OCI-LY7 (cell line): ENCODE measurements around the gene MED15. TPM values are rescaled to one million over a fixed set of nuclear protein-coding genes. Genes with fewer than 3 reads are reported as not detected.

ENCODE experiments used
- BruUV-seq: library from RNA; stranded (reverse); fragments of 400-500 nt; replicated peaks from 2 replicates; lab custom pipeline; 2021; lab: Mats Ljungman, UMichigan
- CTCF ChIA-PET: fragments of 300-600 bp; sonication (Branson Sonifier 250); formaldehyde crosslinking; loops from one replicate; lab custom pipeline; 2022; ENCODE audit warnings: antibody characterized with exemption; ENCODE audit not compliant: unreplicated experiment; lab: Charles Lee
- POLR2A ChIA-PET: fragments of 300-600 bp; sonication (Branson Sonifier 250); formaldehyde crosslinking; loops from one replicate; lab custom pipeline; 2022; ENCODE audit warnings: antibody characterized with exemption; lab: Charles Lee
- DNase-seq: peaks from one replicate; pipeline ENCODE4 v3.0.0-alpha.2; 2015; ENCODE audit warnings: low spot score
- H2AFZ ChIP-seq: fragments of 200-600 bp; sonication (generic), shearing (Covaris generic); 2 replicates; pipeline ENCODE4 v1.6.1; 2014; ENCODE audit warnings: mild to moderate bottlenecking, antibody characterized with exemption, low read length, moderate library complexity
- H3K27ac ChIP-seq: fragments of 200-600 bp; sonication (generic); 2 replicates; pipeline ENCODE4 v1.5.1; 2014; ENCODE audit warnings: mixed run types, low read depth, mild to moderate bottlenecking, moderate library complexity, low read length, inconsistent platforms; ENCODE audit not compliant: poor library complexity, severe bottlenecking
- H3K36me3 ChIP-seq: fragments of 200-600 bp; sonication (generic); 2 replicates; pipeline ENCODE4 v1.6.1; 2014; ENCODE audit warnings: mild to moderate bottlenecking, antibody characterized with exemption, low read length, moderate library complexity, mixed read lengths; ENCODE audit not compliant: insufficient read depth
- H3K4me1 ChIP-seq: fragments of 200-600 bp; sonication (generic); 2 replicates; pipeline ENCODE4 v1.5.1; 2014; ENCODE audit warnings: mild to moderate bottlenecking, low read length; ENCODE audit not compliant: insufficient read depth, poor library complexity, severe bottlenecking
- H3K4me2 ChIP-seq: fragments of 200-600 bp; sonication (generic); 2 replicates; pipeline ENCODE4 v1.6.1; 2014; ENCODE audit warnings: mild to moderate bottlenecking, low read length
- H3K4me3 ChIP-seq: fragments of 200-600 bp; sonication (generic); 2 replicates; pipeline ENCODE4 v1.5.1; 2014; ENCODE audit warnings: mild to moderate bottlenecking, low read depth, low read length; ENCODE audit not compliant: poor library complexity, severe bottlenecking
- H3K79me2 ChIP-seq: fragments of 200-600 bp; sonication (generic); 2 replicates; pipeline ENCODE4 v1.6.1; 2016; ENCODE audit warnings: low read depth, mild to moderate bottlenecking, low read length, moderate library complexity, mixed read lengths; ENCODE audit not compliant: insufficient read depth
- H3K9me2 ChIP-seq: fragments of 200-600 bp; sonication (generic); 2 replicates; pipeline ENCODE4 v1.6.1; 2016; ENCODE audit warnings: mild to moderate bottlenecking, low read length, mixed read lengths; ENCODE audit not compliant: insufficient read depth
- H3K9me3 ChIP-seq: fragments of 200-600 bp; sonication (generic); 2 replicates; pipeline ENCODE4 v1.6.1; 2014; ENCODE audit warnings: mild to moderate bottlenecking, mixed run types, low read length, mixed read lengths
- H4K20me1 ChIP-seq: fragments of 200-600 bp; sonication (generic); 2 replicates; pipeline ENCODE4 v1.6.1; 2014; ENCODE audit warnings: mild to moderate bottlenecking, antibody characterized with exemption, low read length, moderate library complexity, mixed read lengths; ENCODE audit not compliant: insufficient read depth
- EZH2phosphoT487 ChIP-seq: fragments of 200-600 bp; sonication (generic); IDR thresholded peaks from 2 replicates; pipeline ENCODE4 v1.6.1; 2018; ENCODE audit warnings: low read depth, borderline replicate concordance, mild to moderate bottlenecking, mixed run types, antibody characterized with exemption, low read length, moderate library complexity, mixed read lengths
- intact Hi-C: fragments of 100-400 bp; cut with micrococcal nuclease; formaldehyde crosslinking; loops from one replicate; pipeline ENCODE4 v1.10.0; 2022; ENCODE audit not compliant: unreplicated experiment
- total RNA-seq, 2 experiments: library from RNA; depleted of rRNA in 1 of 2; stranded (reverse); fragments of >200 nt in 1 of 2; shearing (Covaris generic) in 1 of 2; gene quantifications; 2 replicates each; pipeline ENCODE4 v1.2.3, GENCODE V29; 2014 to 2022
- TF ChIP-seq, protein P1 (sequence below): fragments of 200-600 bp; sonication (generic); conservative IDR thresholded peaks from 2 replicates; pipeline ENCODE4 v1.5.1; 2014; ENCODE audit warnings: mild to moderate bottlenecking, antibody characterized with exemption, low read length, moderate library complexity, mixed read lengths

Gene MED15
- total RNA-seq, 2 experiments from 2014 or later: 28.7 to 79.2 TPM

DNA sequence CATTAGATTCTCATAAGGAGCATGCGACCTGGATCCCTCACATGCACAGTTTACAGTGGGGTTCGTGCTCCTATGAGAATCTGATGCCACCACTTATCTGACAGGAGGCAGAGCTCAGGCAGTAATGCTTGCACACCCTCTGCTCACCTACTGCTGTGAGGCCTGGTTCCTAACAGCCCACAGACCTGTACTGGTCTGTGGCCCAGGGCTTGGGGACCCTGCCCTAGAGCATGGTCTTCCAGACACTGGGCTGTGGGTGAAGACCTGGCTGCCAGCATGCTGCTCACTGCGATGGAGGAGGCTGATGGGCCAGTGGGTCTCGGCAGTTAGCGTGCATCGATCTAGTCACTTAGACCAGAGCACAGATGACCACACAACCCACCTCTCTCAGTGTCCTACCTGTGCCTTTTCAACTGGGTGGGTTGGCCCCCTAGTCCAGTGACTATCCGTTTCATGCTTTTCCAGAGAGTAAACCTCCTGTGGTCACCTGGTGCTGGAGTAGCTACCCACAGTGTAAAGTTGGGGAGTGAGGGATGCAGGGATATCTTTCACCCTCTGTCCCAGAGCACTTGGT is 21.1 kb downstream of the MED15 start:
- Histone ChIP-seq H2AFZ (no peak overlapping the region), H3K79me2 (peaks cover 28% of the 10 kb centered on the region; the same call in 1 of the 2 replicates), H3K27ac (no peak overlapping the region), H3K9me3 (no peaks in the 10 kb centered on the region), H3K4me2 (no peak overlapping the region), H3K9me2 (no peaks in the 10 kb centered on the region), H4K20me1 (0 out of 2 replicates have a peak, but pooled peaks cover 4% of the 10 kb centered on the region), H3K36me3 (peaks cover 57% of the 10 kb centered on the region), H3K4me1 (peaks cover 8% of the 10 kb centered on the region), H3K4me3 (no peak overlapping the region)
- ChIA-PET CTCF (no interaction called here), POLR2A (no interaction called here)
- no TSS peak for BruUV-seq
- intact Hi-C loops: no loop called here
- no peak for DNase-seq
- TF ChIP-seq, protein P1, sequence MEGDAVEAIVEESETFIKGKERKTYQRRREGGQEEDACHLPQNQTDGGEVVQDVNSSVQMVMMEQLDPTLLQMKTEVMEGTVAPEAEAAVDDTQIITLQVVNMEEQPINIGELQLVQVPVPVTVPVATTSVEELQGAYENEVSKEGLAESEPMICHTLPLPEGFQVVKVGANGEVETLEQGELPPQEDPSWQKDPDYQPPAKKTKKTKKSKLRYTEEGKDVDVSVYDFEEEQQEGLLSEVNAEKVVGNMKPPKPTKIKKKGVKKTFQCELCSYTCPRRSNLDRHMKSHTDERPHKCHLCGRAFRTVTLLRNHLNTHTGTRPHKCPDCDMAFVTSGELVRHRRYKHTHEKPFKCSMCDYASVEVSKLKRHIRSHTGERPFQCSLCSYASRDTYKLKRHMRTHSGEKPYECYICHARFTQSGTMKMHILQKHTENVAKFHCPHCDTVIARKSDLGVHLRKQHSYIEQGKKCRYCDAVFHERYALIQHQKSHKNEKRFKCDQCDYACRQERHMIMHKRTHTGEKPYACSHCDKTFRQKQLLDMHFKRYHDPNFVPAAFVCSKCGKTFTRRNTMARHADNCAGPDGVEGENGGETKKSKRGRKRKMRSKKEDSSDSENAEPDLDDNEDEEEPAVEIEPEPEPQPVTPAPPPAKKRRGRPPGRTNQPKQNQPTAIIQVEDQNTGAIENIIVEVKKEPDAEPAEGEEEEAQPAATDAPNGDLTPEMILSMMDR: no peak
- no peak for TF ChIP-seq EZH2phosphoT487

DNA sequence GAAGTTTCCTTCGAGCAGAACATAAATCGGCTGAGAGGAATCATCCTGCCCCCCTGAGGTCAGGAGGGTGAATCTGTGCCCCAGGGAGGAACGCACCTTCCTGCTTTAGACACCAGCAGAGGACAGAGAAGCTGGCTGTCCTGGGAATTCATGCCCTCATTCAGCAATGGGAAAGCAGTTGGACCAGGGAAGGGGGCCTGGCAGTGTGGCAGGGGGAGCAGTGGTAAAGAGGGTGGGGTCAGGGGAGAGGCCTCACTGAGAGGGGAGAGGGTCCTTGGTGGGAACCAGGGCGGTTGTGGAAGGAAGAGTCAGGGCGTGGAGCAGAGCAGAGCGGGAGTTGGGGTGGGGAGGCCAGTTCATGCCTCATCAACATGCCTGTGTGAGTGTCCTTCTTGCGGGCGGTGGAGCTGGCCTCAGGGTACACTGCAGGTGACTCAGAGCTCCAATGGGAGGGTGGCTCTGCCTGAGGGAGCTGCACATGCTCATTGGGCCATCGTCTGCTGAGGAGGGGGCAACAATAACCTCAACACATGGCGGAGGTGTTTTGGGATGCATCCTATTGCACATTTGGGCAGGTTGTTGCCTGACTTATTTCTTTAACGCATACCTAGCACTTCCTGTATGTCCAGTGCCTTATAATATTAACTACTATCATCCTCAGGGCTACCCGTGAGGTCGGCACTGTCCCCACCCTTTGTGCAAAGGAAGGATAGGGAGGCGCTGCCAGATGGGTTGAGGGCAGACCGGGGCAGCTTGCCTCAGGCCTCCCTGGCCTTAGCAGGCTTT is 23.2 kb downstream of the MED15 start:
- Histone ChIP-seq H3K36me3 (peaks cover 65% of the 10 kb centered on the region), H3K27ac (no peak overlapping the region), H3K9me3 (no peaks in the 10 kb centered on the region), H3K4me3 (no peak overlapping the region), H2AFZ (no peak overlapping the region), H3K4me2 (no peak overlapping the region), H3K79me2 (peaks cover 14% of the 10 kb centered on the region; the same call in 1 of the 2 replicates), H3K9me2 (no peaks in the 10 kb centered on the region), H3K4me1 (no peaks in the 10 kb centered on the region), H4K20me1 (0 out of 2 replicates have a peak, but pooled peaks cover 4% of the 10 kb centered on the region)
- DNase-seq: no peak
- no TSS peak for BruUV-seq
- intact Hi-C loops: no loop called here
- CTCF ChIA-PET: no interaction called here
- TF ChIP-seq, protein P1: no peak
- no peak for TF ChIP-seq EZH2phosphoT487
- POLR2A ChIA-PET: no interaction called here

DNA sequence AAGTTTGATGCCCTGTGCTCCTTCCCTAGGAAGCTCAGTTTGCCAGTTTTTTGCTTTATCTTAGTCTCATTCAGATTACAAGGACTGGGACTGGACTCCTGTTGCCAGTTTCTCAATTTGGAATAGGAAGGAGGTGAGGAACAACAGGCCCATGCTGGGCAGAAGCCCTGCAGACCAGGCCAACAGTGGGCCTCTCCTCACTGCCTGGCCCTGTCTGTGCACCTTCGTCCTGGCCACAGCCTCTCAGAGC is 23.7 kb downstream of the MED15 start:
- DNase-seq: no peak
- no peaks in the 10 kb centered on the region for H3K9me2 ChIP-seq
- no peak overlapping the region for H3K4me2 ChIP-seq
- BruUV-seq: no TSS peak
- ChIA-PET POLR2A (no interaction called here), CTCF (no interaction called here)
- no peaks in the 10 kb centered on the region for H3K9me3 ChIP-seq
- H3K79me2 ChIP-seq: peaks cover 10% of the 10 kb centered on the region; the same call in 1 of the 2 replicates
- H3K4me3 ChIP-seq: no peak overlapping the region
- intact Hi-C loops: no loop called here
- 0 out of 2 replicates have a peak, but pooled peaks cover 4% of the 10 kb centered on the region for H4K20me1 ChIP-seq
- no peak overlapping the region for H2AFZ ChIP-seq
- H3K4me1 ChIP-seq: no peaks in the 10 kb centered on the region
- H3K36me3 ChIP-seq: peaks cover 61% of the 10 kb centered on the region
- no peak overlapping the region for H3K27ac ChIP-seq
- TF ChIP-seq, protein P1: no peak
- no peak for TF ChIP-seq EZH2phosphoT487
